Activated CD4-positive, alpha-beta T cell treated with anti-CD3 and anti-CD28 coated beads for 24 hours (primary cell): ENCODE measurements around the gene PRR23C.

Experiments used
- DNase-seq, 2 donors: peaks; one replicate each; pipeline ENCODE4 v3.0.0-alpha.2; 2020; ENCODE audit warnings: low read depth in 2 of 2

Gene PRR23C

DNA sequence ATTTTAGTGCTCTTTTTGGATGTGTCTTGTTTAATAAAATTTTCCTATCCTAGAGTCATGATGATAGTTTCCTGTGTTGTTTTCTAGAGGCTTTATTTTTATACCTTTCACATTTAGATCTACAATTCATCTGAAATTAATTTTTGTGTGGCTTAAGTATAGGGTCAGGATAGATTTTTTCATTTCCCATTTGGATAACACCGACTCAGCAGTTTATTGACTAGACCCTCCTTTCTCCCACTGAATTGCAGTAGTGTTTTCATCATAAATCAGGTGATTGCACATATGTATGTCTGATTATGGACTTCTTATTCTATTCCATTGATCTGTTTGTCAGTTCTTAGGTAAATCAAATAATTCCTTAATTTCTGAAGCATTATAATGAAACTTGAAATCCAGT lies 49.0 kb downstream of the PRR23C start:
- DNase-seq, result no peak
